Esophagus mucosa (tissue), 1 donor: ENCODE data around the gene LCLAT1. TPM values are rescaled to one million over a fixed set of nuclear protein-coding genes. Genes with fewer than 3 reads are reported as not detected.

Experiments
- ATAC-seq: fragments of 200-7000 bp; cut with Tn5 transposase; one replicate; pipeline ENCODE4 v1.9.1; 2020
- total RNA-seq: library from RNA; stranded (reverse); gene quantifications from one replicate; pipeline ENCODE4 v1.2.4, GENCODE V29; 2023
- donor health status: DM: yes; HTN: yes; CAD: no.

Gene LCLAT1
- total RNA-seq, 1 donor from 2014 or later: 11.6 TPM

- no peak for ATAC-seq
Measured at GRCh38 chr2:30527411-30527810, 80.4 kb downstream of the LCLAT1 start.

DNA sequence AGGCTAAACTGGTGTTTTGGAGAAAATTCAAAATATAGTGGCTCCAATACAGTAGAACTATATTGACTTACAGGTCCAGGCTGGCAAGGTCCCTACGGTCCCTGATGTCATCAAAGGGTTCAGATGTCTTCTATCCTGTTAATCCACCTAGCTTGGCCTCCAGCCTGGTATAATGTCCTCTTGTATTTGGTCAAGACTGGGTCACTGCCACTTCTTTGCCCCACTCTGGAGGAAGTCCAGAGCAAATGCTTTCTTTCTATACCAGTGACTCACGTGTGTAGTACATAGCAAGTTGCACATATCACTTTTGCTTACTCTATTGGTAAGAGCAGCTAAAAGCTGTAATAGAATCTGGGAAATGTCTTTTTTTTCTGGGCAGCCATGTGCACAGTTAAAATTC is 80.8 kb downstream of the LCLAT1 start:
- no peak for ATAC-seq

DNA sequence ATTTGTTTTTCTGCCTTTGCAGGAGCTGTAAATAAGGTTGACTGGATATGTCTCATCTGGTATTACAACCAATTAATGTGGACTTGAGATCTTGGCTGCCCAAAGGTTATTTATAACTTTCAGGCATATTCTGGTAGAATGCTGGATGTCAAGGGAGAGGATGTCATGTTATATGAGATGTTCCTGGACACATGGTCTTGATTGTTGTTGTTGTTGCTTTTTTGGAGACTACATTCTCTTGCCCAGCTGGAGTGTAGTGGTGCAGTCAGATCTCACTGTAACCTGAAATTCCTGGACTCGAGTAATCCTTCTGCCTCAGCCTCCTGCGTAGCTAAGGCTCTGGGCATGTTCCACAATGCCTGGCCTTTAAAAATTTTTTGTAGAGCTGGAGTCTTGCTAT is 83.3 kb downstream of the LCLAT1 start:
- no peak for ATAC-seq

DNA sequence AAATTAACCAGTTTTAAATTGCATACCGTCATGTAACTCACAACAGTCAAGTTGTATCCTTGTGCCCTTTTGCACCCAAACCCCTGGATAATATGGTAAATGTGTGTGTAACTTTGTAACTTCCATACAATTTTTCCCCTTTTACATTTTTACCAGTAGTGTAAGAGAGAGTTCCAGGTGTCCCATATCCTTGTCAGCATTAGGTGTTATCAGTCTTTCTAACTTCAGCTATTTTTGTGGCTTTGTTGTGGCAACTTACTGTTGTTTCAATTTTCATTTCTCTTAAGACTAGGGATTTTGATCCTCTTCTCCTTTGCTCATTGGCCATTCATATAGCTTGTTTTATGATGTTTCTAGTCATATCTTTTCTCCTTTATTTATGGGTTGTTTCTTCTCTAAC is 94.6 kb downstream of the LCLAT1 start:
- no peak for ATAC-seq

DNA sequence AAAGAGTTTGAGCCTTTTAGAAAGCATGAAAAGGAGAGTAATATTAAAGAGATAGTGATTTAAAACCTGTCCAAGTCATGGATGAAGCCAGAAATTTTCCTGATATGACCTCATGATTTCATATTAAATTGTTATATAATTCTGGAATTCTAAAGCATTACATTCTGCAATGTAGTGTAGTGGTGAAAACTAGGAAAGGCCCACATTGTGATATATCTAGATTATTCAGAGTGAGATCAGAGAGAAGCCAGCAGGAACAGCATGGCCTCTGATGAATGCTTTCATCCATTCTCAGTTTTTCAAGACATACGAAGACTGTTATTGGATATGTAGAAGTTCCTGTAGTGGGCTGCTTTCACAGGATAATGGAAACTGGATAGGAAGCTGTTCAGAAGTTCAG is 98.8 kb downstream of the LCLAT1 start:
- ATAC-seq: no peak

GRCh38 chr2:30548386-30548785 is 101.3 kb downstream of the LCLAT1 start:
- no peak for ATAC-seq

DNA sequence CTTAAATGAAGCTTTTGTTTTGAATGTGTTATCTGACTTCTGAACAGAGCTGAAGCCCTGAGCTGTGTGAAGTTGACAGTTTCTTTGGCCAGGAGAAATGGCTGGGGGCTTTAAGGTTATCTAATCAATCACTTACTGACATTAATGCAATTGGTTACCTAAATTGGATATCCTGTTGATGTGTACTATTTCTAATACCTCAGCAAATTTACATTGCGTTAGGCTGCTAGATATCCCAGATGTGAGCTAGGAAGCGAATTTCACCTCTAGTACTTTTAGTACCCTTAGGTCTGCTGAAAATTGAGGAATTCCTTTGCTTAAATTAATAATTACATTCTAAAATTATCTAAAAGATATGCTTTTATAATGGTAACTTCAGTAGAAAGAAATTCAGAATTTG is 102.0 kb downstream of the LCLAT1 start:
- no peak for ATAC-seq

- ATAC-seq: no peak
Measured at GRCh38 chr2:30559544-30560275, 112.7 kb downstream of the LCLAT1 start.

DNA sequence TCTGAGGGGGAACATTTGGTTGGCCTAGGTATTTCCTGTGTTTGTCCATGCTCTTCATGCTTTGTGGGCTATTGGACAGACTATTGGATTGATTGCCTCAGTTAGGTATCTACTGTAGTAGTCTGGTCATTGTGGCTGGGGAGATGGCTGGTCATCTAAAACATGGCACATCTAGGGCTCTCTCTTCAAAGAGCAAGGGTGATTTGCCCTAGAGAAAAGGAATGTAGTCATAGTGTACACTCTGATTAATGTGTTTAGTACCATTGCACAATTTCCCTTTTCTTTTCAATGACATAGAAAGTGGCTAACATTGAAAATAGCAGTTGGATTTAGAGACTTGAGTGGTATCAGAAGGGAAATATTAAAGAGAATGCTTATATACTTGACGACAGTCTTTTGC is 114.3 kb downstream of the LCLAT1 start:
- no peak for ATAC-seq

- ATAC-seq: no peak
Measured at GRCh38 chr2:30565851-30566358, 118.9 kb downstream of the LCLAT1 start.

- ATAC-seq: no peak
Measured at GRCh38 chr2:30566631-30567030, 119.6 kb downstream of the LCLAT1 start.

GRCh38 chr2:30567317-30567716 is 120.3 kb downstream of the LCLAT1 start:
- ATAC-seq: no peak

DNA sequence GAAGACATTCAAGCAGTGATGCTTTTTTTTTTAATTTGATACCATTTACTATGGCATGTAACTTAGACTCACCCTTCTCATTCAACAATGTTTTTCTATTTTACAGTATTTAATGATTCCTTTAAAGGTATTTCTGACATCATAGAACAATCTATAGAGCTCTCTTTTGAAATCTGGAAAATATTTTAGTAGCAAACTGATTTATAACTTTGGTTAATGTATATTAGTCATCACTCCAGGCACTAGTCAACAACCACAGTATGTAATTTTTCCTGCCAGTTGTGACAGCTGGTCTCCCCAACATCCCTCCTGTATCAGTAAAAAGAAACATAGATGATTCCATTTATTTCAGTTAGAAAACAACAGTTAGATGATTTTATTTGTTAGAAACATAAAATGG is 122.9 kb downstream of the LCLAT1 start:
- no peak for ATAC-seq

- no peak for ATAC-seq
Measured at GRCh38 chr2:30577151-30577550, 130.1 kb downstream of the LCLAT1 start.

DNA sequence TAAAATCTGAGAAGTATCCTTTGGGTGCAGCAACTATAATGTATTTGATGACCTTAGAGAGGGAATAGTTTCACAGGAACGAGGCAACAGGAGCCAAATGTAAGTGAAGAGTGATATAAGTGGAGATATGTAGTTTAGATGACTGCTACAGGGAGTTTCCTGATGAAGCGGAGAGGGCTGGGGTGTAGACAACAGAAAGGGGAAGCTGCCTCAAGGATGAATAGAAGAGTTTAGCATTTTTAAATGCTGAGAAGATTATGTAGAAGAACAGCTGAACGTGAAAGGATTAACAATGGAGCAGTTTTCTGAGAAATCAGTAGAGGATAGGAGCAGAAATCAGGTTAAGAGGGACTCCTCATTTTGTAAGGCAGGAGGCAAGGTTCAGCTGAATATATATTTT is 133.3 kb downstream of the LCLAT1 start:
- ATAC-seq: no peak

DNA sequence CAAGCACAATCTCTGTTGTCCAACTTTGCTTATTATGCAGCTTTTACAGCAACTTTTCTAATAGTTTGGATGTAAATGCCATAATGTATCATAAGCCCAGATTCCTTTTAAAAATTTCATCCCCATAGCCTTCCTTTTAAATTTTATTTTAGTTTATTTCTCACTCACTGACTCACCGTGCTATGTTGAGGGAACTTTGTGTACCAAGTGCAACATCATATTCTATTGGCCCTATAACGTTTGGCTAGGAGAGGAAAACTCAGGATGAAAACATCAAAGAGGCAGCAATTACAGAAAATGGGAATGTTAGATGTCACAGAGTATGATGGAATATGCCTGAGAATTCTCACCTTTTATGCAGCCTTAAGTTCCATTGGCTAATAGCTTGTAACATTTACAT is 135.5 kb downstream of the LCLAT1 start:
- ATAC-seq: no peak

GRCh38 chr2:30583204-30583749 is 136.2 kb downstream of the LCLAT1 start:
- ATAC-seq: no peak

GRCh38 chr2:30584116-30584515 is 137.1 kb downstream of the LCLAT1 start:
- no peak for ATAC-seq

GRCh38 chr2:30588994-30589393 is 141.9 kb downstream of the LCLAT1 start:
- ATAC-seq: no peak

DNA sequence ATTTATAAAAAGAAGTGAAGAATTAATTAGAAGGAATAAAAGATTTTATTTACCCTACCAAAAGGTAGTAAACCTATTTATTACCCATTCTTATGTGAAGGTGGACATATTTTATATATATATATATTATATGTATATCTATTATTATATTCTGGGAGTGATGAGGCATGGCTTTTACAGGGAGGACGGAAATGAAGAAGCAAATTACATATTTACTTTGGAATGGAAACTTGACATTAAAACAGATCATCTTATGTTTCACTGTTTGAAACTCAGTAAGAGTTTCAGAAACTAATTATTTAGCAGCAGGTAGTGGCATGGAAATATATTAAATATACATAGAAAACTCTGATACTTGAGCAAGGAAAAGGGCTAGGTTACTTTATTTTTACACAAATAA is 143.4 kb downstream of the LCLAT1 start:
- ATAC-seq: no peak

GRCh38 chr2:30591186-30591585 is 144.1 kb downstream of the LCLAT1 start:
- ATAC-seq: no peak

DNA sequence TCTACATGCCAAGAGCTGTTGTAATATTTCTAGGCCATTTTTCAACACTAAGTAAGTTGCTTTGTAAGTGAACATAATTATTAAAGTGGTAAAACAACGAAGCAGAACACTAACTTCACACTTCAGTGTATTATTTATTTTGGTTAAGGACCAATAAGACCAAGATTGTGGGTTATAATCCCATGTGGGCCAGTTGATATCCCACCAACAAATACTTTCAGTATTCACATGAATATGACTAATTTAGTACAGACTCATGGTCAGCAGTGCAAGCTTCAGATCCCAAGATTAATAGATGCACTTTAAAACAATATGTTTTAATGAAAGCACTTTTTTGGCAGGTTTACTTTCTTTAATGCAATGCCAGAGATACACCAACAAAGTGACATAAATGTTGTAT is 154.3 kb downstream of the LCLAT1 start:
- ATAC-seq: no peak

- ATAC-seq: no peak
Measured at GRCh38 chr2:30605197-30605596, 158.2 kb downstream of the LCLAT1 start.

- ATAC-seq: no peak
Measured at GRCh38 chr2:30608643-30609042, 161.6 kb downstream of the LCLAT1 start.

- ATAC-seq: no peak
Measured at GRCh38 chr2:30611583-30611982, 164.5 kb downstream of the LCLAT1 start.
